HCT116 (cell line): Measurements from ENCODE around the gene TBC1D30.

Source experiments
- CEBPB ChIP-seq: IDR thresholded peaks from 2 replicates; pipeline ENCODE4 v1.6.1; 2012; ENCODE audit warnings: low read depth
- EGR1 ChIP-seq: IDR thresholded peaks from 2 replicates; pipeline ENCODE4 v1.6.1; 2012; ENCODE audit warnings: low read depth
- POLR2A ChIP-seq: IDR thresholded peaks from 2 replicates; pipeline ENCODE4 v1.7.0; 2011; ENCODE audit warnings: borderline replicate concordance; ENCODE audit not compliant: insufficient read depth, insufficient read length; ENCODE audit errors: extremely low read depth
- POLR2AphosphoS5 ChIP-seq: IDR thresholded peaks from 2 replicates; pipeline ENCODE4 v1.6.1; 2011; ENCODE audit warnings: mild to moderate bottlenecking, low read depth, low read length, moderate library complexity
- SP1 ChIP-seq: IDR thresholded peaks from 2 replicates; pipeline ENCODE4 v1.6.1; 2012; ENCODE audit warnings: low read depth
- TF ChIP-seq, protein P1 (sequence below), 3 experiments: fragments of 200-600 bp in 1 of 3; sonication (generic) in 1 of 3; IDR thresholded peaks in 2 of 3; conservative IDR thresholded peaks in 1 of 3; 2 replicates each; pipeline ENCODE4 v1.5.1; 2012 to 2017; ENCODE audit warnings: low read depth in 2 of 3, low read length in 2 of 3, antibody characterized with exemption in 1 of 3, borderline replicate concordance in 1 of 3, control low read depth in 1 of 3, mild to moderate bottlenecking in 1 of 3, mixed read lengths in 1 of 3, mixed run types in 1 of 3, moderate library complexity in 1 of 3; ENCODE audit not compliant: insufficient read depth in 1 of 3
- TF ChIP-seq, protein P2 (sequence below): IDR thresholded peaks from 2 replicates; pipeline ENCODE4 v1.6.1; 2012; ENCODE audit warnings: low read depth

DNA sequence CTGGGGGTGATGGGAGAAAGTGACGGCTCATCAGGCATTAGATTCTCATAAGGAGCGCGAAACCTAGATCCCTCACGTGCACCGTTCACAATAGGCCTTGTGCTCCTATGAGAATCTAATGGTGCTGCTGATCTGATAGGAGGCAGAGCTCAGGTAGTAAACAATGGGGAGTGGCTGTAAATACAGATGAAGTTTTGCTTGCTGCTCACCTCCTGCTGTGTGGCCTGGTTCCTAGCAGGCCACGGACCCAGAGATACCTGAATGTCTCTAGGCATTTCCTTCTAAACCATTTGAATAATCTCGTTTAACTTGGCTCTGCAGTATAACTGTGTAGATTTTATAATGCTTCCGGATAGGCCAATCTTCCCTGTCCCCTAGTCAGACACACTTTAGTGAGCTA, 13.0 kb downstream of the TBC1D30 start:
- TF ChIP-seq, protein P1, sequence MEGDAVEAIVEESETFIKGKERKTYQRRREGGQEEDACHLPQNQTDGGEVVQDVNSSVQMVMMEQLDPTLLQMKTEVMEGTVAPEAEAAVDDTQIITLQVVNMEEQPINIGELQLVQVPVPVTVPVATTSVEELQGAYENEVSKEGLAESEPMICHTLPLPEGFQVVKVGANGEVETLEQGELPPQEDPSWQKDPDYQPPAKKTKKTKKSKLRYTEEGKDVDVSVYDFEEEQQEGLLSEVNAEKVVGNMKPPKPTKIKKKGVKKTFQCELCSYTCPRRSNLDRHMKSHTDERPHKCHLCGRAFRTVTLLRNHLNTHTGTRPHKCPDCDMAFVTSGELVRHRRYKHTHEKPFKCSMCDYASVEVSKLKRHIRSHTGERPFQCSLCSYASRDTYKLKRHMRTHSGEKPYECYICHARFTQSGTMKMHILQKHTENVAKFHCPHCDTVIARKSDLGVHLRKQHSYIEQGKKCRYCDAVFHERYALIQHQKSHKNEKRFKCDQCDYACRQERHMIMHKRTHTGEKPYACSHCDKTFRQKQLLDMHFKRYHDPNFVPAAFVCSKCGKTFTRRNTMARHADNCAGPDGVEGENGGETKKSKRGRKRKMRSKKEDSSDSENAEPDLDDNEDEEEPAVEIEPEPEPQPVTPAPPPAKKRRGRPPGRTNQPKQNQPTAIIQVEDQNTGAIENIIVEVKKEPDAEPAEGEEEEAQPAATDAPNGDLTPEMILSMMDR (IDR thresholded peaks at IDR 0.05 in 2 of 3, conservative IDR thresholded peaks at IDR 0.05 in 1 of 3; ENCODE audit: borderline replicate concordance in 1 of 3, insufficient read depth in 1 of 3, low read depth in 2 of 3, low read length in 2 of 3) = no peak
- no peak for TF ChIP-seq POLR2A
- TF ChIP-seq CEBPB = no peak
- no peak for TF ChIP-seq EGR1
- TF ChIP-seq, protein P2, sequence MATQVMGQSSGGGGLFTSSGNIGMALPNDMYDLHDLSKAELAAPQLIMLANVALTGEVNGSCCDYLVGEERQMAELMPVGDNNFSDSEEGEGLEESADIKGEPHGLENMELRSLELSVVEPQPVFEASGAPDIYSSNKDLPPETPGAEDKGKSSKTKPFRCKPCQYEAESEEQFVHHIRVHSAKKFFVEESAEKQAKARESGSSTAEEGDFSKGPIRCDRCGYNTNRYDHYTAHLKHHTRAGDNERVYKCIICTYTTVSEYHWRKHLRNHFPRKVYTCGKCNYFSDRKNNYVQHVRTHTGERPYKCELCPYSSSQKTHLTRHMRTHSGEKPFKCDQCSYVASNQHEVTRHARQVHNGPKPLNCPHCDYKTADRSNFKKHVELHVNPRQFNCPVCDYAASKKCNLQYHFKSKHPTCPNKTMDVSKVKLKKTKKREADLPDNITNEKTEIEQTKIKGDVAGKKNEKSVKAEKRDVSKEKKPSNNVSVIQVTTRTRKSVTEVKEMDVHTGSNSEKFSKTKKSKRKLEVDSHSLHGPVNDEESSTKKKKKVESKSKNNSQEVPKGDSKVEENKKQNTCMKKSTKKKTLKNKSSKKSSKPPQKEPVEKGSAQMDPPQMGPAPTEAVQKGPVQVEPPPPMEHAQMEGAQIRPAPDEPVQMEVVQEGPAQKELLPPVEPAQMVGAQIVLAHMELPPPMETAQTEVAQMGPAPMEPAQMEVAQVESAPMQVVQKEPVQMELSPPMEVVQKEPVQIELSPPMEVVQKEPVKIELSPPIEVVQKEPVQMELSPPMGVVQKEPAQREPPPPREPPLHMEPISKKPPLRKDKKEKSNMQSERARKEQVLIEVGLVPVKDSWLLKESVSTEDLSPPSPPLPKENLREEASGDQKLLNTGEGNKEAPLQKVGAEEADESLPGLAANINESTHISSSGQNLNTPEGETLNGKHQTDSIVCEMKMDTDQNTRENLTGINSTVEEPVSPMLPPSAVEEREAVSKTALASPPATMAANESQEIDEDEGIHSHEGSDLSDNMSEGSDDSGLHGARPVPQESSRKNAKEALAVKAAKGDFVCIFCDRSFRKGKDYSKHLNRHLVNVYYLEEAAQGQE = no peak
- no peak for TF ChIP-seq SP1
- TF ChIP-seq POLR2AphosphoS5 = no peak
